ENCODE measurements around the gene C1orf210. TPM values are rescaled to one million over a fixed set of nuclear protein-coding genes. Genes with fewer than 3 reads are reported as not detected.

C1orf210 gene
- total and polyA plus RNA-seq, 2 experiments from 2014 or later = not detected

- in situ Hi-C loops (cut with MboI) = no loop called here
- no peak overlapping the region for H3K4me3 ChIP-seq
- no peaks in the 10 kb centered on the region for H3K4me1 ChIP-seq (ENCODE audit: insufficient read depth)
- no peak overlapping the region for H3K4me2 ChIP-seq (ENCODE audit: unreplicated experiment)
- H3F3A ChIP-seq (ENCODE audit: insufficient read depth) = no peaks in the 10 kb centered on the region
- H3K9me2 ChIP-seq (ENCODE audit: insufficient read depth) = no peaks in the 10 kb centered on the region
- H3K9me3 ChIP-seq (ENCODE audit: low read depth) = no peaks in the 10 kb centered on the region
- H3K27ac ChIP-seq = no peak overlapping the region
- WGBS, 2 experiments (ENCODE audit: low coverage in 1 of 2, low lambda C conversion rate in 2 of 2, missing lambda C conversion rate in 2 of 2) = 96 to 97% methylated on average over 8 of the region's 8 CpGs
- H3K36me3 ChIP-seq (ENCODE audit: low read depth) = no peaks in the 10 kb centered on the region
- no peak for DNase-seq
- no peak for TF ChIP-seq EZH2phosphoT487 (IDR thresholded peaks at IDR 0.05; ENCODE audit: insufficient read depth, low read depth)
- TF ChIP-seq EZH2 (IDR thresholded peaks at IDR 0.05; ENCODE audit: insufficient read depth, poor library complexity, severe bottlenecking) = no peak
- H3K27me3 ChIP-seq (replicated peaks; ENCODE audit: insufficient read depth) = no peaks in the 10 kb centered on the region
- H3K79me2 ChIP-seq (ENCODE audit: insufficient read depth) = no peaks in the 10 kb centered on the region
- H2AFZ ChIP-seq = no peak overlapping the region
- H4K20me1 ChIP-seq (ENCODE audit: insufficient read depth) = no peaks in the 10 kb centered on the region
- H3K9ac ChIP-seq = no peak overlapping the region
Observed at GRCh38 chr1:43294761-43295160, 9.4 kb upstream of the C1orf210 start.

- no peaks in the 10 kb centered on the region for H4K20me1 ChIP-seq (ENCODE audit: insufficient read depth)
- no peak overlapping the region for H3K27ac ChIP-seq
- DNase-seq = peak; percentile 72
- H3K9ac ChIP-seq = no peak overlapping the region
- H2AFZ ChIP-seq = no peak overlapping the region
- H3K4me1 ChIP-seq (ENCODE audit: insufficient read depth) = no peaks in the 10 kb centered on the region
- no peaks in the 10 kb centered on the region for H3K9me2 ChIP-seq (ENCODE audit: insufficient read depth)
- no peak overlapping the region for H3K4me2 ChIP-seq (ENCODE audit: unreplicated experiment)
- no peaks in the 10 kb centered on the region for H3K27me3 ChIP-seq (replicated peaks; ENCODE audit: insufficient read depth)
- no peaks in the 10 kb centered on the region for H3K9me3 ChIP-seq (ENCODE audit: low read depth)
- in situ Hi-C loops (cut with MboI) = no loop called here
- H3F3A ChIP-seq (ENCODE audit: insufficient read depth) = no peaks in the 10 kb centered on the region
- H3K4me3 ChIP-seq = no peak overlapping the region
- TF ChIP-seq EZH2 (IDR thresholded peaks at IDR 0.05; ENCODE audit: insufficient read depth, poor library complexity, severe bottlenecking) = no peak
- no peak for TF ChIP-seq EZH2phosphoT487 (IDR thresholded peaks at IDR 0.05; ENCODE audit: insufficient read depth, low read depth)
- no peaks in the 10 kb centered on the region for H3K36me3 ChIP-seq (ENCODE audit: low read depth)
- WGBS, 2 experiments (ENCODE audit: low coverage in 1 of 2, low lambda C conversion rate in 2 of 2, missing lambda C conversion rate in 2 of 2) = 41 to 51% methylated on average over 7 of the region's 7 CpGs
- H3K79me2 ChIP-seq (ENCODE audit: insufficient read depth) = no peaks in the 10 kb centered on the region
Observed at GRCh38 chr1:43293896-43294760, 8.7 kb upstream of the C1orf210 start.

DNA sequence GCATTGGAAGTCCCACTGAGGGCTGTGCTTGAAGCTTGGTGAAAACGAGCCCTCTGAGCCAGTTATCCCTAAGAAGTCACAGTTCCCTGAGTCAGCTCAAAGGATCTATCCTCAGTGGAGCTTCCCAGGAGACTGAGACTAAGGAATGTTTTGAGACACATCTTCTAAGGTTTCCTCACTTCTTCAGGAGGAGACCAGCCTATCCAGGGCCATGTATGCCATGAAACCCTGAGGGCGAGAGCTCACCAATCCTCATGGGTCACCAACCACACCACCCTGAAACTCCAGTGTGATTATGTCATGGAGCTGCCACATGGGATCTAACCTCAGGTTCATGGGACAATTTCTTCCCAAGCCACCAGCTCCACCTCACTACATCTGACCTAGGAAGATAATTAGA is 7.8 kb upstream of the C1orf210 start:
- no peak overlapping the region for H2AFZ ChIP-seq
- no peaks in the 10 kb centered on the region for H3K79me2 ChIP-seq (ENCODE audit: insufficient read depth)
- H3K36me3 ChIP-seq (ENCODE audit: low read depth) = no peaks in the 10 kb centered on the region
- TF ChIP-seq EZH2phosphoT487 (IDR thresholded peaks at IDR 0.05; ENCODE audit: insufficient read depth, low read depth) (no peak), EZH2 (IDR thresholded peaks at IDR 0.05; ENCODE audit: insufficient read depth, poor library complexity, severe bottlenecking) (no peak)
- DNase-seq = peak; percentile 12
- H3K4me3 ChIP-seq = no peak overlapping the region
- H3F3A ChIP-seq (ENCODE audit: insufficient read depth) = no peaks in the 10 kb centered on the region
- H3K9me3 ChIP-seq (ENCODE audit: low read depth) = no peaks in the 10 kb centered on the region
- H3K4me2 ChIP-seq (ENCODE audit: unreplicated experiment) = no peak overlapping the region
- no peaks in the 10 kb centered on the region for H3K9me2 ChIP-seq (ENCODE audit: insufficient read depth)
- in situ Hi-C loops (cut with MboI) = no loop called here
- H3K4me1 ChIP-seq (ENCODE audit: insufficient read depth) = no peaks in the 10 kb centered on the region
- no peaks in the 10 kb centered on the region for H4K20me1 ChIP-seq (ENCODE audit: insufficient read depth)
- H3K27me3 ChIP-seq (replicated peaks; ENCODE audit: insufficient read depth) = peaks cover 2% of the 10 kb centered on the region; the same call in 1 of the 2 replicates
- no peak overlapping the region for H3K9ac ChIP-seq
- 68 to 71% methylated on average over 2 of the region's 2 CpGs for WGBS, 2 experiments (ENCODE audit: low coverage in 1 of 2, low lambda C conversion rate in 2 of 2, missing lambda C conversion rate in 2 of 2)
- H3K27ac ChIP-seq = no peak overlapping the region

DNA sequence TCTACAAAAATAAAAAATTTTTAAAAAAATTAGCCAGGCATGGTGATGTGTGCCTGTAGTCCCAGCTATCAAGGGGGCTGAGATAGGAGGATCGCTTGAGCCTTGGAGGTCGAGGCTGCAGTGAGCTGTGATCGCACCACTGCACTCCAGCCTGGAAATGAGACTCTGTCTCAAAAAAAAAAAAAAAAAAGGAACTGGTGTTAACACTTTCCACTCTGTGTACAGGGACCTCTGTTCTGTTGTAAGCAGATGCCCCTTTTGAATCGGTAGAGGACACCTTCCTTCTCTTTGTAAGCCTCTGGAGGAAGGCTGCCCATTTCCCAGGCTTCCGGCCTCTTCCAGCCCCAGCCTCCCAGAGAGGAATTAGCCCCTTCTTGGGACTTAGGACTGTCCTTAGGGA is 7.3 kb upstream of the C1orf210 start:
- H3K27ac ChIP-seq = no peak overlapping the region
- no peak for DNase-seq
- 77 to 78% methylated on average over 5 of the region's 5 CpGs for WGBS, 2 experiments (ENCODE audit: low coverage in 1 of 2, low lambda C conversion rate in 2 of 2, missing lambda C conversion rate in 2 of 2)
- TF ChIP-seq EZH2phosphoT487 (IDR thresholded peaks at IDR 0.05; ENCODE audit: insufficient read depth, low read depth) (no peak), EZH2 (IDR thresholded peaks at IDR 0.05; ENCODE audit: insufficient read depth, poor library complexity, severe bottlenecking) (no peak)
- no peaks in the 10 kb centered on the region for H3F3A ChIP-seq (ENCODE audit: insufficient read depth)
- no peak overlapping the region for H3K4me3 ChIP-seq
- H3K4me2 ChIP-seq (ENCODE audit: unreplicated experiment) = no peak overlapping the region
- H3K27me3 ChIP-seq (replicated peaks; ENCODE audit: insufficient read depth) = peaks cover 6% of the 10 kb centered on the region
- no peaks in the 10 kb centered on the region for H3K9me3 ChIP-seq (ENCODE audit: low read depth)
- H4K20me1 ChIP-seq (ENCODE audit: insufficient read depth) = no peaks in the 10 kb centered on the region
- H3K36me3 ChIP-seq (ENCODE audit: low read depth) = no peaks in the 10 kb centered on the region
- H3K9me2 ChIP-seq (ENCODE audit: insufficient read depth) = no peaks in the 10 kb centered on the region
- no peak overlapping the region for H2AFZ ChIP-seq
- H3K4me1 ChIP-seq (ENCODE audit: insufficient read depth) = no peaks in the 10 kb centered on the region
- in situ Hi-C loops (cut with MboI) = no loop called here
- no peaks in the 10 kb centered on the region for H3K79me2 ChIP-seq (ENCODE audit: insufficient read depth)
- no peak overlapping the region for H3K9ac ChIP-seq
